ENCODE results near the gene ALX4. TPM values are rescaled to one million over a fixed set of nuclear protein-coding genes. Genes with fewer than 3 reads are reported as not detected.

ALX4 gene
- total RNA-seq (not detected), polyA plus RNA-seq (not detected)

DNA sequence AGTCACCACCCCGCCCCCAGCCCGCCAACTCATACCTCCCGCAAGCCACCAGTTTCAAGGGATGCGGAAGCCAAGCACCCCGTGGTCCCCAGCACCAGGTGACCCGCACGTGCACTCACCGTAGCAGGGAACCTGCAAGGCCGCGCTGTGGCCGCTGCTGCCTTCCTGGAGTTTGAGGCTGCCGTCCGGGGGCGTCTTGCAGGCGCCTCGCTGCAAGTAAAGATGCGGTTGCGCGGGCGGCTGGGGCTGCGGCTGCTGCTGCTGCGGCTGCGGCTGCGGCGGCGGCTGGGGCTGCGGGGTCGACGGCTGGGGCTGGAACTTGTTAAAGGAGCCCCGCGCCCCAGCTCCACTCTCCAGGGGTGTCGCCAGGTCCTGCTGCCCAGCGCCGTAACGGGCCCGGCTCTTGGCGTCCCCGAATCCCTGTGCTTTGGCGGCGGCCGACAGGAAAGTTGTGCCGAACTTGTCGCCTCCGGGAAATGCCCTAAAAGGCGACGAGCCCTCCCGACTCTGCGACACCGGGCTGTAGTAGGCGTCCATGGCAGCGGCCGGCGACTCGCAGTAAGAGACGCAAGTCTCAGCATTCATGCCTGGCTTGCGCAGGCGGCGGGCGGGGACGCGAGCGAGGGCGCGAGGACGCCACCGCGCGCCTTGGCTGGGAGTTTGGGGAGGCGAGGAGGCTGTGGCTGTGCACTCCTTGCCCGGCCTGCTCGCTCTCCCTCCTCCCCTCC, at the start of gene ALX4:
TSS of gene ALX4 (minus strand) at position 662 of the 728 bp plus-strand sequence. CDS start at position 585, 77 bp downstream.
- Mint-ChIP-seq H3K27ac (no peak within 1 kb of the TSS), H3K36me3 (no peaks in the 10 kb centered on the region), H3K4me1 (peaks cover 5 to 39% (median 20%) of the 10 kb centered on the region in 4 donors), H3K9me3 (peaks cover 0 to 4% (median 0%) of the 10 kb centered on the region in 7 donors), H3K4me3 (peak within 1 kb of the TSS in 2 of 4 donors; percentile 54 to 56), H3K27me3 (peaks cover 91% of the 10 kb centered on the region)
- Histone ChIP-seq H3K4me3 (ENCODE audit: low read depth, low read length) (no peak within 1 kb of the TSS), H3K27me3 (ENCODE audit: control insufficient read depth, insufficient read depth, low read length) (peaks cover 34% of the 10 kb centered on the region), H3K9me3 (ENCODE audit: control insufficient read depth in 2 of 2, low read length in 2 of 2) (no peaks in the 10 kb centered on the region), H3K27ac (ENCODE audit: insufficient read depth, low read length, poor library complexity, severe bottlenecking) (no peak within 1 kb of the TSS), H3K36me3 (ENCODE audit: control insufficient read depth, insufficient read depth, low read length) (no peaks in the 10 kb centered on the region), H3K4me1 (ENCODE audit: control insufficient read depth, insufficient read depth, low read length, poor library complexity, severe bottlenecking) (peaks cover 27% of the 10 kb centered on the region)
- ATAC-seq (ENCODE audit: low read depth in 2 of 2) (no peak), DNase-seq (peak in 1 of 3 donors; percentile 32)

GRCh38 chr11:44359162-44359561, 49.2 kb upstream of the ALX4 start:
- no peak for DNase-seq
- Histone ChIP-seq H3K4me3 (ENCODE audit: low read depth, low read length) (no peak overlapping the region), H3K36me3 (ENCODE audit: control insufficient read depth, insufficient read depth, low read length) (no peaks in the 10 kb centered on the region), H3K27me3 (ENCODE audit: control insufficient read depth, insufficient read depth, low read length) (no peaks in the 10 kb centered on the region), H3K9me3 (ENCODE audit: control insufficient read depth in 2 of 2, low read length in 2 of 2) (no peaks in the 10 kb centered on the region), H3K4me1 (ENCODE audit: control insufficient read depth, insufficient read depth, low read length, poor library complexity, severe bottlenecking) (no peaks in the 10 kb centered on the region), H3K27ac (ENCODE audit: insufficient read depth, low read length, poor library complexity, severe bottlenecking) (no peak overlapping the region)
- peaks cover 0 to 7% (median 1%) of the 10 kb centered on the region in 7 donors for H3K9me3 Mint-ChIP-seq
- H3K36me3 Mint-ChIP-seq = no peaks in the 10 kb centered on the region
- H3K27ac Mint-ChIP-seq = no peak overlapping the region
- H3K4me3 Mint-ChIP-seq = no peak overlapping the region
- ATAC-seq (ENCODE audit: low read depth in 2 of 2) = no peak
- peaks cover 31% of the 10 kb centered on the region for H3K27me3 Mint-ChIP-seq
- H3K4me1 Mint-ChIP-seq = no peaks in the 10 kb centered on the region

- Histone ChIP-seq H3K27ac (ENCODE audit: insufficient read depth, low read length, poor library complexity, severe bottlenecking) (no peak overlapping the region), H3K4me1 (ENCODE audit: control insufficient read depth, insufficient read depth, low read length, poor library complexity, severe bottlenecking) (no peaks in the 10 kb centered on the region), H3K27me3 (ENCODE audit: control insufficient read depth, insufficient read depth, low read length) (no peaks in the 10 kb centered on the region), H3K36me3 (ENCODE audit: control insufficient read depth, insufficient read depth, low read length) (no peaks in the 10 kb centered on the region), H3K9me3 (ENCODE audit: control insufficient read depth in 2 of 2, low read length in 2 of 2) (no peaks in the 10 kb centered on the region), H3K4me3 (ENCODE audit: low read depth, low read length) (no peak overlapping the region)
- peaks cover 35% of the 10 kb centered on the region for H3K27me3 Mint-ChIP-seq
- H3K4me3 Mint-ChIP-seq = no peak overlapping the region
- H3K9me3 Mint-ChIP-seq = peaks cover 0 to 2% (median under 1%) of the 10 kb centered on the region in 7 donors
- H3K4me1 Mint-ChIP-seq = no peaks in the 10 kb centered on the region
- no peaks in the 10 kb centered on the region for H3K36me3 Mint-ChIP-seq
- no peak overlapping the region for H3K27ac Mint-ChIP-seq
- no peak for DNase-seq
- ATAC-seq (ENCODE audit: low read depth in 2 of 2) = no peak
Measured at GRCh38 chr11:44358713-44359112, 48.8 kb upstream of the ALX4 start.

GRCh38 chr11:44357711-44358110, 47.8 kb upstream of the ALX4 start:
- Histone ChIP-seq H3K4me1 (ENCODE audit: control insufficient read depth, insufficient read depth, low read length, poor library complexity, severe bottlenecking) (no peaks in the 10 kb centered on the region), H3K36me3 (ENCODE audit: control insufficient read depth, insufficient read depth, low read length) (no peaks in the 10 kb centered on the region), H3K4me3 (ENCODE audit: low read depth, low read length) (no peak overlapping the region), H3K27ac (ENCODE audit: insufficient read depth, low read length, poor library complexity, severe bottlenecking) (no peak overlapping the region), H3K9me3 (ENCODE audit: control insufficient read depth in 2 of 2, low read length in 2 of 2) (no peaks in the 10 kb centered on the region), H3K27me3 (ENCODE audit: control insufficient read depth, insufficient read depth, low read length) (no peaks in the 10 kb centered on the region)
- Mint-ChIP-seq H3K36me3 (no peaks in the 10 kb centered on the region), H3K27me3 (peaks cover 34% of the 10 kb centered on the region), H3K27ac (no peak overlapping the region), H3K4me1 (no peaks in the 10 kb centered on the region), H3K9me3 (peaks cover 0 to 2% (median 0%) of the 10 kb centered on the region in 7 donors), H3K4me3 (no peak overlapping the region)
- DNase-seq = no peak
- no peak for ATAC-seq (ENCODE audit: low read depth in 2 of 2)

- no peak for DNase-seq
- Mint-ChIP-seq H3K4me1 (no peaks in the 10 kb centered on the region), H3K27me3 (peaks cover 37% of the 10 kb centered on the region), H3K9me3 (peaks cover 0 to 3% (median 0%) of the 10 kb centered on the region in 7 donors), H3K4me3 (no peak overlapping the region), H3K27ac (no peak overlapping the region), H3K36me3 (no peaks in the 10 kb centered on the region)
- Histone ChIP-seq H3K36me3 (ENCODE audit: control insufficient read depth, insufficient read depth, low read length) (no peaks in the 10 kb centered on the region), H3K27me3 (ENCODE audit: control insufficient read depth, insufficient read depth, low read length) (no peaks in the 10 kb centered on the region), H3K27ac (ENCODE audit: insufficient read depth, low read length, poor library complexity, severe bottlenecking) (no peak overlapping the region), H3K9me3 (ENCODE audit: control insufficient read depth in 2 of 2, low read length in 2 of 2) (no peaks in the 10 kb centered on the region), H3K4me3 (ENCODE audit: low read depth, low read length) (no peak overlapping the region), H3K4me1 (ENCODE audit: control insufficient read depth, insufficient read depth, low read length, poor library complexity, severe bottlenecking) (no peaks in the 10 kb centered on the region)
- no peak for ATAC-seq (ENCODE audit: low read depth in 2 of 2)
Measured at GRCh38 chr11:44356351-44356750, 46.4 kb upstream of the ALX4 start.

- H3K9me3 Mint-ChIP-seq = peaks cover 0 to 3% (median 0%) of the 10 kb centered on the region in 7 donors
- H3K27ac Mint-ChIP-seq = no peak overlapping the region
- H3K36me3 Mint-ChIP-seq = no peaks in the 10 kb centered on the region
- no peaks in the 10 kb centered on the region for H3K4me1 ChIP-seq (ENCODE audit: control insufficient read depth, insufficient read depth, low read length, poor library complexity, severe bottlenecking)
- no peak overlapping the region for H3K4me3 ChIP-seq (ENCODE audit: low read depth, low read length)
- peaks cover 22% of the 10 kb centered on the region for H3K27me3 Mint-ChIP-seq
- H3K4me1 Mint-ChIP-seq = no peaks in the 10 kb centered on the region
- DNase-seq (no peak), ATAC-seq (ENCODE audit: low read depth in 2 of 2) (no peak)
- H3K36me3 ChIP-seq (ENCODE audit: control insufficient read depth, insufficient read depth, low read length) = no peaks in the 10 kb centered on the region
- no peak overlapping the region for H3K27ac ChIP-seq (ENCODE audit: insufficient read depth, low read length, poor library complexity, severe bottlenecking)
- H3K4me3 Mint-ChIP-seq = no peak overlapping the region
- H3K27me3 ChIP-seq (ENCODE audit: control insufficient read depth, insufficient read depth, low read length) = peaks cover 3% of the 10 kb centered on the region
- H3K9me3 ChIP-seq (ENCODE audit: control insufficient read depth in 2 of 2, low read length in 2 of 2) = no peaks in the 10 kb centered on the region
Measured at GRCh38 chr11:44351898-44352498, 42.1 kb upstream of the ALX4 start.

DNA sequence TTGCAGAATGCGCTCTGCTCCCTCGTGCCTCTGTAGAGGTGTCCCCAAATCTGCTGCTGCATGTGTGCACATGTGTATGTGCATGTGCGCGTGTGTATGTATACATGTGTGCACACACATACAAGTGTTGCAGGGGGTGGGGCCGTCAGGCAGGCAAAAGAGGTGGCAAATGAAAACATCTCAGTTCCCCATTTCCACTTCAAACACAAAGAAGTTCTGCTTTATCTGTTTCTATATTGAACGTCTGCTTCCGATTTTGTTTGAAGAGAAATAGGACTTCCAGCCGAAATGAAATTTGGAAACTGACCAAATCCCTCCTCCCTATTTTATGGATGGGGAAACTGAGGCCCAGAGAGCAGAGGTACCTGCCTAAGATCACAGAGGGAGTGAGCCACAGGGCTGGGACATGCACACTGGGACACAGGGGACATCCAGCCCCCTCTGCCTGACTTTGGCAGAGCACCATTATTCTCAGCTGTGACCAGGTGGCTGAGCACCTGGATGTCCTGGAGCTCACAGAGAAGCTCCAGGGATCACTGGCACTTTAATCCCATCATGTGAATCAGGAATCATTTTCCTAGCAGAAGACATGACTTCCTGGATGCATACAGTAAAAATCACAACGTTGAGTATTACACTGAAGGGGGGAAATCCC, 41.2 kb upstream of the ALX4 start:
- H3K27me3 ChIP-seq (ENCODE audit: control insufficient read depth, insufficient read depth, low read length) = peaks cover 3% of the 10 kb centered on the region
- no peaks in the 10 kb centered on the region for H3K36me3 ChIP-seq (ENCODE audit: control insufficient read depth, insufficient read depth, low read length)
- H3K9me3 ChIP-seq (ENCODE audit: control insufficient read depth in 2 of 2, low read length in 2 of 2) = no peaks in the 10 kb centered on the region
- Mint-ChIP-seq H3K4me3 (no peak overlapping the region), H3K27ac (no peak overlapping the region), H3K36me3 (no peaks in the 10 kb centered on the region), H3K27me3 (peaks cover 19% of the 10 kb centered on the region), H3K9me3 (peaks cover 0 to 3% (median 0%) of the 10 kb centered on the region in 7 donors), H3K4me1 (no peaks in the 10 kb centered on the region)
- no peaks in the 10 kb centered on the region for H3K4me1 ChIP-seq (ENCODE audit: control insufficient read depth, insufficient read depth, low read length, poor library complexity, severe bottlenecking)
- no peak overlapping the region for H3K27ac ChIP-seq (ENCODE audit: insufficient read depth, low read length, poor library complexity, severe bottlenecking)
- DNase-seq (no peak), ATAC-seq (ENCODE audit: low read depth in 2 of 2) (no peak)
- H3K4me3 ChIP-seq (ENCODE audit: low read depth, low read length) = no peak overlapping the region

Measured in CD4-positive, CD25-positive, alpha-beta regulatory T cell (primary cell).